Measurements from ENCODE around the gene ZNF23. TPM values are rescaled to one million over a fixed set of nuclear protein-coding genes. Genes with fewer than 3 reads are reported as not detected.
"Not testable (repeated sequence)": the region's sequence is repeated elsewhere in the genome, so short reads cannot be mapped to it uniquely, and the experiment has no call there.

Gene ZNF23
- 5.0 TPM for polyA plus RNA-seq (2012; ENCODE audit: low read depth, missing spikeins)

GRCh38 chr16:71461686-71462648, at the start of gene ZNF23:
ZNF23 (minus strand) TSS chr16:71462247; CDS start chr16:71456796, 5,451 bp downstream.
- DNase-seq (ENCODE audit: insufficient read length, low spot score), result peak; percentile 91

GRCh38 chr16:71507061-71507460, 45.0 kb upstream of the ZNF23 start:
- TF ChIP-seq POLR2AphosphoS5 (IDR thresholded peaks at IDR 0.05; ENCODE audit: low read depth, low read length) (no peak), PAX5 (IDR thresholded peaks at IDR 0.05; ENCODE audit: insufficient read depth, low read length, severe bottlenecking) (no peak), POLR2A (IDR thresholded peaks at IDR 0.05; ENCODE audit: low read depth, low read length) (no peak), TAF1 (IDR thresholded peaks at IDR 0.05; ENCODE audit: low read depth, low read length) (no peak), SPI1 (IDR thresholded peaks at IDR 0.05; ENCODE audit: low read depth, low read length) (no peak)
- no peak for FAIRE-seq
- no peak for DNase-seq (ENCODE audit: insufficient read length, low spot score)

More at GRCh38 chr16:71461686-71462648, at the start of gene ZNF23:
- peak; percentile 93 for TF ChIP-seq POLR2A (IDR thresholded peaks at IDR 0.05; ENCODE audit: low read depth, low read length)
- peak; percentile 81 for TF ChIP-seq POU2F2 (IDR thresholded peaks at IDR 0.05; ENCODE audit: low read depth, low read length)
- TF ChIP-seq SPI1 (IDR thresholded peaks at IDR 0.05; ENCODE audit: low read depth, low read length), result no peak
- TF ChIP-seq POLR2AphosphoS5 (IDR thresholded peaks at IDR 0.05; ENCODE audit: low read depth, low read length), result peak; percentile 97
- peak; percentile 98 for TF ChIP-seq PAX5 (IDR thresholded peaks at IDR 0.05; ENCODE audit: insufficient read depth, low read length, severe bottlenecking)
- peak; percentile 92 for TF ChIP-seq TAF1 (IDR thresholded peaks at IDR 0.05; ENCODE audit: low read depth, low read length)
- peak; percentile 95 for FAIRE-seq

GRCh38 chr16:71504901-71505300, 42.9 kb upstream of the ZNF23 start:
- DNase-seq (ENCODE audit: insufficient read length, low spot score), result no peak
- TF ChIP-seq PAX5 (IDR thresholded peaks at IDR 0.05; ENCODE audit: insufficient read depth, low read length, severe bottlenecking) (no peak), POU2F2 (IDR thresholded peaks at IDR 0.05; ENCODE audit: low read depth, low read length) (no peak), TAF1 (IDR thresholded peaks at IDR 0.05; ENCODE audit: low read depth, low read length) (no peak), SPI1 (IDR thresholded peaks at IDR 0.05; ENCODE audit: low read depth, low read length) (no peak), POLR2AphosphoS5 (IDR thresholded peaks at IDR 0.05; ENCODE audit: low read depth, low read length) (no peak), POLR2A (IDR thresholded peaks at IDR 0.05; ENCODE audit: low read depth, low read length) (no peak)
- FAIRE-seq, result peak; percentile 23

GRCh38 chr16:71504051-71504450, 42.0 kb upstream of the ZNF23 start:
- not testable (repeated sequence) for FAIRE-seq; DNase-seq (ENCODE audit: insufficient read length, low spot score)

DNA sequence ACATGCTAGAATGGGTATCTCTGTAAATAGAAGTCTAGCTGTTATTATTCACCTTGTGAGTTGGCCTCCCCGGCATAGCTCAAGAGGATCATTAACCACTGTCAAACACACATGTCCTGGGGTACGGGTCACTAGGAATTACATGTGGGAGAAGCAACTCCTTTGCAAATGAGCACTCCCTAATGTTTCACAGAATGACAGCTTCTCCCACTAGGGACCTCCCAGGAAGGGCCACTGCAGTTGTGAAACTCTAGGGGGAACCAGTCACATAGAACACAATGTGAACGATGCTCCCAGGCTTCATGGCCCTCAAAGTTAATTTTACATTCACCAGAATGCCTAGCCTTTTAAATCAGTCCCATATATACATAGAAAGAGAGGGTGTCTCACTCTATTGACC, 39.5 kb upstream of the ZNF23 start:
- TF ChIP-seq POU2F2 (IDR thresholded peaks at IDR 0.05; ENCODE audit: low read depth, low read length) (no peak), SPI1 (IDR thresholded peaks at IDR 0.05; ENCODE audit: low read depth, low read length) (no peak), POLR2A (IDR thresholded peaks at IDR 0.05; ENCODE audit: low read depth, low read length) (no peak), POLR2AphosphoS5 (IDR thresholded peaks at IDR 0.05; ENCODE audit: low read depth, low read length) (no peak), TAF1 (IDR thresholded peaks at IDR 0.05; ENCODE audit: low read depth, low read length) (no peak), PAX5 (IDR thresholded peaks at IDR 0.05; ENCODE audit: insufficient read depth, low read length, severe bottlenecking) (no peak)
- DNase-seq (ENCODE audit: insufficient read length, low spot score) (no peak), FAIRE-seq (no peak)

- no peak for FAIRE-seq
- TF ChIP-seq TAF1 (IDR thresholded peaks at IDR 0.05; ENCODE audit: low read depth, low read length) (no peak), POU2F2 (IDR thresholded peaks at IDR 0.05; ENCODE audit: low read depth, low read length) (no peak), POLR2AphosphoS5 (IDR thresholded peaks at IDR 0.05; ENCODE audit: low read depth, low read length) (no peak), PAX5 (IDR thresholded peaks at IDR 0.05; ENCODE audit: insufficient read depth, low read length, severe bottlenecking) (no peak), SPI1 (IDR thresholded peaks at IDR 0.05; ENCODE audit: low read depth, low read length) (no peak), POLR2A (IDR thresholded peaks at IDR 0.05; ENCODE audit: low read depth, low read length) (no peak)
- no peak for DNase-seq (ENCODE audit: insufficient read length, low spot score)
Observed at GRCh38 chr16:71500964-71501363, 38.9 kb upstream of the ZNF23 start.

- peak; percentile 71 for FAIRE-seq
- TF ChIP-seq POLR2A (IDR thresholded peaks at IDR 0.05; ENCODE audit: low read depth, low read length) (no peak), POU2F2 (IDR thresholded peaks at IDR 0.05; ENCODE audit: low read depth, low read length) (0 out of 2 replicates have a peak, but pooled peaks have one; percentile 34), PAX5 (IDR thresholded peaks at IDR 0.05; ENCODE audit: insufficient read depth, low read length, severe bottlenecking) (no peak), SPI1 (IDR thresholded peaks at IDR 0.05; ENCODE audit: low read depth, low read length) (no peak)
- peak; percentile 24 for DNase-seq (ENCODE audit: insufficient read length, low spot score)
Observed at GRCh38 chr16:71499775-71500364, 37.8 kb upstream of the ZNF23 start.

- TF ChIP-seq POLR2A (IDR thresholded peaks at IDR 0.05; ENCODE audit: low read depth, low read length), result no peak
- TF ChIP-seq TAF1 (IDR thresholded peaks at IDR 0.05; ENCODE audit: low read depth, low read length), result no peak
- DNase-seq (ENCODE audit: insufficient read length, low spot score) (no peak), FAIRE-seq (no peak)
Observed at GRCh38 chr16:71498031-71498430, 36.0 kb upstream of the ZNF23 start.

DNA sequence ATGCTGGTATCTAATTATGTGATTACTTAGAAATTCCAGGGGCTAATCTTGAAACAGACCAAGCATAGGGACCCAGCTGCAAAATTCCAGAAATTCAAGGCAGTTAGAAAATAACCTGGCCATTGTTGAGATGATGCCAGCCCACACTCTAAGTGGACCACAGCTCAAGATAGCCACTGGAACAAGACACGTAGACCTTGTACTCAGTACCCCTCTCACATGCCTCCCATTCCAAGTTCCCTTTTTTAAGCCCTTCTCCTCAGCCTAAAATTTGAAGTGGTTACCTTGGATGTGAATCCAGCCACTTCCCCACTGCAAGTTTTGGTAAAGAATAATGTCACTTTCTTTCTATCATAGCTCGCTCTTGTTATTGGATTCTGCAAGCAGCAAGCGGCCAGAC, 31.2 kb upstream of the ZNF23 start:
- TF ChIP-seq POLR2AphosphoS5 (IDR thresholded peaks at IDR 0.05; ENCODE audit: low read depth, low read length) (no peak), TAF1 (IDR thresholded peaks at IDR 0.05; ENCODE audit: low read depth, low read length) (no peak), PAX5 (IDR thresholded peaks at IDR 0.05; ENCODE audit: insufficient read depth, low read length, severe bottlenecking) (no peak), POU2F2 (IDR thresholded peaks at IDR 0.05; ENCODE audit: low read depth, low read length) (no peak), SPI1 (IDR thresholded peaks at IDR 0.05; ENCODE audit: low read depth, low read length) (no peak), POLR2A (IDR thresholded peaks at IDR 0.05; ENCODE audit: low read depth, low read length) (no peak)
- FAIRE-seq (no peak), DNase-seq (ENCODE audit: insufficient read length, low spot score) (no peak)

Data from GM12891 (cell line).